GM21447 (cell line): Measurements from ENCODE around the gene MTHFD2L.

Experiments used
- ATAC-seq: cut with Tn5 transposase; IDR thresholded peaks from one replicate; pipeline ENCODE4 v1.9.1; 2021; ENCODE audit not compliant: unreplicated experiment

The MTHFD2L gene

GRCh38 chr4:74235135-74235534 lies 77.2 kb downstream of the MTHFD2L start:
- peak; percentile 86 for ATAC-seq

GRCh38 chr4:74237425-74237966 lies 79.6 kb downstream of the MTHFD2L start:
- no peak for ATAC-seq

- ATAC-seq = no peak
Measured at GRCh38 chr4:74244049-74244448, 86.1 kb downstream of the MTHFD2L start.

GRCh38 chr4:74252933-74253332 lies 95.0 kb downstream of the MTHFD2L start:
- ATAC-seq = no peak

GRCh38 chr4:74254386-74254785 lies 96.5 kb downstream of the MTHFD2L start:
- no peak for ATAC-seq

GRCh38 chr4:74255096-74255495 lies 97.2 kb downstream of the MTHFD2L start:
- no peak for ATAC-seq

- no peak for ATAC-seq
Measured at GRCh38 chr4:74258963-74259362, 101.0 kb downstream of the MTHFD2L start.

GRCh38 chr4:74260036-74260435 lies 102.1 kb downstream of the MTHFD2L start:
- ATAC-seq = no peak

- ATAC-seq = no peak
Measured at GRCh38 chr4:74262522-74262921, 104.6 kb downstream of the MTHFD2L start.

GRCh38 chr4:74263551-74263950 lies 105.6 kb downstream of the MTHFD2L start:
- no peak for ATAC-seq

- no peak for ATAC-seq
Measured at GRCh38 chr4:74266081-74266480, 108.2 kb downstream of the MTHFD2L start.

GRCh38 chr4:74267998-74268606 lies 110.2 kb downstream of the MTHFD2L start:
- ATAC-seq = no peak

GRCh38 chr4:74268643-74269042 lies 110.7 kb downstream of the MTHFD2L start:
- no peak for ATAC-seq

GRCh38 chr4:74278490-74278889 lies 120.6 kb downstream of the MTHFD2L start:
- ATAC-seq = no peak

- ATAC-seq = no peak
Measured at GRCh38 chr4:74279716-74280115, 121.8 kb downstream of the MTHFD2L start.

GRCh38 chr4:74282926-74283325 lies 125.0 kb downstream of the MTHFD2L start:
- ATAC-seq = no peak

- no peak for ATAC-seq
Measured at GRCh38 chr4:74283614-74284013, 125.7 kb downstream of the MTHFD2L start.

- no peak for ATAC-seq
Measured at GRCh38 chr4:74284053-74284452, 126.1 kb downstream of the MTHFD2L start.

- ATAC-seq = no peak
Measured at GRCh38 chr4:74287164-74287563, 129.2 kb downstream of the MTHFD2L start.

GRCh38 chr4:74287791-74288190 lies 129.9 kb downstream of the MTHFD2L start:
- ATAC-seq = no peak

GRCh38 chr4:74291471-74291870 lies 133.6 kb downstream of the MTHFD2L start:
- no peak for ATAC-seq

GRCh38 chr4:74292111-74292870 lies 134.4 kb downstream of the MTHFD2L start:
- ATAC-seq = no peak
